ENCODE results near the gene MYOT.

DNA sequence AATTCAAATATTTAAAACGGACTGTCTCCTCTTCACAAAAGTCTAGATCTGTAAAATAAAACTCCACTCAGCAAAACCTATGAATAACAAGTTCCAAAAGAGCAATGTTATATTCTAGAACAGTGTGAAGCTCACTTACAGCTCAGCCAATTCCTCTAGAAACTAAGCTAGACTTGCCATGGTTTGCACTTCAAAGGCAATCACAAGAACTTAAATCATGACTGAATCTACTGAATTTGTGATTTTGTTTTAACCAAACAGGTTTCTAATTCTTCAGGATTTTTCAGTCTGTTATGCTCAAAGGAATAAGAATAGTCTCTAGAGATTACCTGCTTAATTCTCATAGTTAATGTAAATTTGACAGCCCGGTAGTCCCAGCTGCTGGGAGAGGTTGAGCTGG lies 20.2 kb downstream of the MYOT start:
- TF ChIP-seq POLR2A (IDR thresholded peaks at IDR 0.05): no peak
- TF ChIP-seq, protein P1, sequence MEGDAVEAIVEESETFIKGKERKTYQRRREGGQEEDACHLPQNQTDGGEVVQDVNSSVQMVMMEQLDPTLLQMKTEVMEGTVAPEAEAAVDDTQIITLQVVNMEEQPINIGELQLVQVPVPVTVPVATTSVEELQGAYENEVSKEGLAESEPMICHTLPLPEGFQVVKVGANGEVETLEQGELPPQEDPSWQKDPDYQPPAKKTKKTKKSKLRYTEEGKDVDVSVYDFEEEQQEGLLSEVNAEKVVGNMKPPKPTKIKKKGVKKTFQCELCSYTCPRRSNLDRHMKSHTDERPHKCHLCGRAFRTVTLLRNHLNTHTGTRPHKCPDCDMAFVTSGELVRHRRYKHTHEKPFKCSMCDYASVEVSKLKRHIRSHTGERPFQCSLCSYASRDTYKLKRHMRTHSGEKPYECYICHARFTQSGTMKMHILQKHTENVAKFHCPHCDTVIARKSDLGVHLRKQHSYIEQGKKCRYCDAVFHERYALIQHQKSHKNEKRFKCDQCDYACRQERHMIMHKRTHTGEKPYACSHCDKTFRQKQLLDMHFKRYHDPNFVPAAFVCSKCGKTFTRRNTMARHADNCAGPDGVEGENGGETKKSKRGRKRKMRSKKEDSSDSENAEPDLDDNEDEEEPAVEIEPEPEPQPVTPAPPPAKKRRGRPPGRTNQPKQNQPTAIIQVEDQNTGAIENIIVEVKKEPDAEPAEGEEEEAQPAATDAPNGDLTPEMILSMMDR (IDR thresholded peaks at IDR 0.05): no peak
- TF ChIP-seq EP300 (IDR thresholded peaks at IDR 0.05): no peak

Data from ovary (tissue), 3 donors.